Left ventricle myocardium inferior (tissue), 1 donor: Measurements from ENCODE around the gene SAMD5. TPM values are rescaled to one million over a fixed set of nuclear protein-coding genes. Genes with fewer than 3 reads are reported as not detected.

ENCODE experiments used
- DNase-seq: peaks from one replicate; pipeline ENCODE4 v3.0.0-alpha.2; 2020
- H3K27ac ChIP-seq: fragments of 200-600 bp; replicated peaks from 2 replicates; pipeline ENCODE4 v1.8.0; 2021
- H3K27me3 ChIP-seq: fragments of 200-600 bp; 2 replicates; pipeline ENCODE4 v1.8.0; 2021; ENCODE audit warnings: low read depth
- H3K36me3 ChIP-seq: fragments of 200-600 bp; 2 replicates; pipeline ENCODE4 v1.8.0; 2021
- H3K4me1 ChIP-seq: fragments of 200-600 bp; 2 replicates; pipeline ENCODE4 v1.8.0; 2021
- H3K4me3 ChIP-seq: fragments of 200-600 bp; 2 replicates; pipeline ENCODE4 v1.8.0; 2021; ENCODE audit warnings: mild to moderate bottlenecking, moderate library complexity
- H3K9me3 ChIP-seq: fragments of 200-600 bp; replicated peaks from 2 replicates; pipeline ENCODE4 v1.8.0; 2021
- intact Hi-C: fragments of 100-400 bp; cut with micrococcal nuclease; formaldehyde crosslinking; loops from one replicate; pipeline ENCODE4 v1.11.0; 2022
- total RNA-seq: library from RNA; stranded (reverse); fragmentation: NEBNext Ultra II Directional; extraction: Animal tissue kit (Norgen Biotek cat#: 25700); gene quantifications from one replicate; pipeline ENCODE4 v1.2.1, GENCODE V29; 2021
- TF ChIP-seq, protein P1 (sequence below): fragments of 200-600 bp; IDR thresholded peaks from 2 replicates; pipeline ENCODE4 v1.8.0; 2021; ENCODE audit warnings: antibody characterized with exemption, mild to moderate bottlenecking, borderline replicate concordance
- donor health status: DM: no; HTN: yes; CAD: no; lungs with severe emphysema.

SAMD5 gene
- total RNA-seq, 1 donor from 2014 or later = 0.33 TPM

DNA sequence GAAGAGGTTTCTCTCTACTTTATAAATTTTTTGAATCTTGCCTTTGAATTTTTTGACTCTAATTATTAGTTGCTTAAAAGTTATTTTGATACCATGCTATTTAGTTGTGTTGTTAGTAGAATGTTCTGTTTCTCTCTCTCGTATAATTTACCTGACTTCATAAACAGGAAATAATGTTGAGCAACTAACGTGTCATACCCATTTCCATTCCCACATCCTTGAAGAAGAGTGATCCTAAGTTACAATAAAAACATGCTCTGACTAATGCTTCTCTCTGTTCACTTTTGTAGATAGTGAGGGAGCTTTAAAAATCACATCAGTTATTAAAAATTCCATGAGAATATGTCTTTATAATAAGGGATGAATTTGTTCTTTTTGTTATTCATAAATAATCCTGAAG, 69.7 kb downstream of the SAMD5 start:
- TF ChIP-seq, protein P1, sequence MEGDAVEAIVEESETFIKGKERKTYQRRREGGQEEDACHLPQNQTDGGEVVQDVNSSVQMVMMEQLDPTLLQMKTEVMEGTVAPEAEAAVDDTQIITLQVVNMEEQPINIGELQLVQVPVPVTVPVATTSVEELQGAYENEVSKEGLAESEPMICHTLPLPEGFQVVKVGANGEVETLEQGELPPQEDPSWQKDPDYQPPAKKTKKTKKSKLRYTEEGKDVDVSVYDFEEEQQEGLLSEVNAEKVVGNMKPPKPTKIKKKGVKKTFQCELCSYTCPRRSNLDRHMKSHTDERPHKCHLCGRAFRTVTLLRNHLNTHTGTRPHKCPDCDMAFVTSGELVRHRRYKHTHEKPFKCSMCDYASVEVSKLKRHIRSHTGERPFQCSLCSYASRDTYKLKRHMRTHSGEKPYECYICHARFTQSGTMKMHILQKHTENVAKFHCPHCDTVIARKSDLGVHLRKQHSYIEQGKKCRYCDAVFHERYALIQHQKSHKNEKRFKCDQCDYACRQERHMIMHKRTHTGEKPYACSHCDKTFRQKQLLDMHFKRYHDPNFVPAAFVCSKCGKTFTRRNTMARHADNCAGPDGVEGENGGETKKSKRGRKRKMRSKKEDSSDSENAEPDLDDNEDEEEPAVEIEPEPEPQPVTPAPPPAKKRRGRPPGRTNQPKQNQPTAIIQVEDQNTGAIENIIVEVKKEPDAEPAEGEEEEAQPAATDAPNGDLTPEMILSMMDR = no peak
- H3K27ac ChIP-seq = no peak overlapping the region
- H3K9me3 ChIP-seq = peaks cover 4% of the 10 kb centered on the region
- intact Hi-C loops = no loop called here
- no peaks in the 10 kb centered on the region for H3K27me3 ChIP-seq
- DNase-seq = no peak
- H3K4me3 ChIP-seq = no peak overlapping the region
- H3K4me1 ChIP-seq = no peaks in the 10 kb centered on the region
- H3K36me3 ChIP-seq = no peaks in the 10 kb centered on the region

DNA sequence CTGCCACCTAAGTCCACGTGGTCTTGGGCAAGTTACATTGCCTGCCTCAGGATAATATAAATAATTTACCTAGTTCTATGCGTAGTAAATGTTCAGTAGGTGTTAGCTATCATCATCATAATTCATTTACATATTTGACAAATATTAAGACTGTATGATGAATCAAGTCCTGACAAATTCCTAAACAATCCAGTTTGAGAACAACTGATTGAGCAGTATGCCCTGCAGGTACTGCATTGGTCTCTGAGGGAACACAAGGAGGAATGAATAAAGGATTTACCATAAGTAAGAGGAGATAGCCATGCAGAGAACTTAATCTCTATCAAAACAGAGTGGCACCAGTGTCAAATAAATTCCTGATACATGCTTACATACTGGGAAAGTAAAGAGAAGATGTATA, 70.4 kb downstream of the SAMD5 start:
- H3K4me3 ChIP-seq = no peak overlapping the region

DNA sequence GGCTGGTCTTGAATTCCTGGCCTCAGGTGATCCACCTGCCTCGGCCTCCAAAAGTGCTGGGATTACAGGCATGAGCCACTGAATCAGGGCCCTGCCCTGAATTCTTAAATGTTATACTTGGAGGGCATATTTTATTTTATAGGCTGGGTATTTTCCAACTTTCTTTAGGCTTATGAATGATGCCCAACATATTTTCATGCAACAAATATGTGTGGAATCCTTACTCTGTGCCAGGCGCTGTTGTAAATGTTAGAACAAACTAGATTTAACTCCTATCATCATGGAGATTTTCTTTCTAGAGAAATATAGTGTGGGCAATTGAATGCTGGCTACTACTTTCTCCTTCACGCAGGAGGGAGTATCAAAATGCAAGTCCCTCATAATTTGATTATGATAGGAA, 71.2 kb downstream of the SAMD5 start:
- no peaks in the 10 kb centered on the region for H3K4me1 ChIP-seq
- peaks cover 4% of the 10 kb centered on the region for H3K9me3 ChIP-seq
- no peak for DNase-seq
- intact Hi-C loops = no loop called here
- H3K4me3 ChIP-seq = no peak overlapping the region
- no peak overlapping the region for H3K27ac ChIP-seq
- H3K27me3 ChIP-seq = no peaks in the 10 kb centered on the region
- TF ChIP-seq, protein P1 = no peak
- no peaks in the 10 kb centered on the region for H3K36me3 ChIP-seq

More for the DNA sequence above, 70.4 kb downstream of the SAMD5 start:
- intact Hi-C loops = no loop called here
- no peak for DNase-seq
- Histone ChIP-seq H3K9me3 (peaks cover 4% of the 10 kb centered on the region), H3K27me3 (no peaks in the 10 kb centered on the region), H3K36me3 (no peaks in the 10 kb centered on the region), H3K27ac (no peak overlapping the region), H3K4me1 (no peaks in the 10 kb centered on the region)
- TF ChIP-seq, protein P1 = no peak

DNA sequence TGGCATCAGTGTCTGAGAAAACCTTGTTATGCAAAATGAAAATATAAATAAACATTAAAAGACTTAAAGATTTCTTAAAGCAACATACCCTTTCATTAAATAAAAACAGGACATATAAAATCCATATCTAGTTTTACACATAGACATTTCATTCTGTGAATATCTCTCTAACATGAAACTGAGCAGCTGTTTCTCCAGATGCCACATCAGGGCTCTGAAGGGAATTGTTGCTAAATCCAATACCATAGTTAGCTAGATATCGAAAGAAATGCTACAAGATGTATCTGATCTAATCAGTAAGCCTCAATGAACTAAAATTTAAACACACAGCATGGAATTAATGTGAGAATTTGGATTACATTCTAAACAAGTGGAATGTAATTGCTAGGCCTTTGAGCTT, 74.5 kb downstream of the SAMD5 start:
- intact Hi-C loops = no loop called here

DNA sequence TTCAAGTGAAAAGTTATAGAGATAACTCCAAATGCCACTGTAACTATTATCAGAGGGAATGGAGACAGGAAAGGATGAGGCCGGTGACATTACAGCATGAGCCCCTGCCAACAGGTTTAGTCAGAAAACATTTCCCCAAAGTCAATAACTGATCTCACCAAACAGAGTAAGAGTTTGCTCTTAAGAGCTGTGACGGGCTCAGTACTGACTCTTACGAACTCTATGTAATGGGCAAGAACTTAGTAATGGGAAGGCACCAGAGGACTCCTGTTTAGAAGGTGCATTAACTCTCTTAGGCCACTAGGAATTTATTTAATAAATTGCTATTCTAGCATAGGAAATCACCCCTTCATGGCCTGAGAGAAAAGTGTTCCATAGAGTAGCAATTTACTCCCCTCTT, 76.8 kb downstream of the SAMD5 start:
- DNase-seq = no peak
- Histone ChIP-seq H3K4me3 (no peak overlapping the region), H3K36me3 (no peaks in the 10 kb centered on the region), H3K4me1 (peaks cover 25% of the 10 kb centered on the region), H3K27ac (no peak overlapping the region), H3K27me3 (no peaks in the 10 kb centered on the region), H3K9me3 (no peaks in the 10 kb centered on the region)
- TF ChIP-seq, protein P1 = no peak
- intact Hi-C loops = no loop called here

More for the DNA sequence above, 74.5 kb downstream of the SAMD5 start:
- DNase-seq = no peak
- H3K27me3 ChIP-seq = no peaks in the 10 kb centered on the region
- H3K36me3 ChIP-seq = no peaks in the 10 kb centered on the region
- peaks cover 20% of the 10 kb centered on the region for H3K4me1 ChIP-seq
- no peak overlapping the region for H3K27ac ChIP-seq
- no peaks in the 10 kb centered on the region for H3K9me3 ChIP-seq
- TF ChIP-seq, protein P1 = no peak
- H3K4me3 ChIP-seq = no peak overlapping the region

DNA sequence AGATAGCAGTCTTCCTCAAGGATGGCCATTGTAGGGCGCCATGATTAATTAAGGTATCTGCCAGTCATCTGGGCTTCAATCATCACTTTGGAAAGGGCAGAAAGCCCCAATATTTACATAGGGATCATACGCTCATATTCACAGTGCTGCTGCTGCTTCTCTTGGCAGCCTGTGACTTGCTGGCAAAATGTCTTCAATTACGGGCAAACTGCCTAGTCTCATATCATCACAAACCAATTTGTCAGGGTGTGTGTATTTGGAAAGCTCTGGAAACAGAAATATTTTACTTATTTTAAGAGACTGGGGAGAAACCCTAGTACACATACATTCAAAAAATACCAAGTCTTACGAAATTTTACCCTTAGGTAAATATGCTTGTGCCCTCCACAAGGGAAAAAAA, 77.6 kb downstream of the SAMD5 start:
- Histone ChIP-seq H3K27ac (peak overlapping the region; percentile 9), H3K4me3 (no peak overlapping the region), H3K9me3 (no peaks in the 10 kb centered on the region), H3K36me3 (no peaks in the 10 kb centered on the region), H3K4me1 (peaks cover 25% of the 10 kb centered on the region), H3K27me3 (no peaks in the 10 kb centered on the region)
- no peak for DNase-seq
- intact Hi-C loops = no loop called here
- TF ChIP-seq, protein P1 = no peak
